Activated T-helper 1 cell treated with Interleukin-2 at 50 U/mL for 16 hours (primary cell): ENCODE data around the gene NEAT1.

Experiments used
- DNase-seq: peaks from one replicate; pipeline ENCODE4 v3.0.0-alpha.2; 2020; ENCODE audit warnings: low read depth

Gene NEAT1

DNA sequence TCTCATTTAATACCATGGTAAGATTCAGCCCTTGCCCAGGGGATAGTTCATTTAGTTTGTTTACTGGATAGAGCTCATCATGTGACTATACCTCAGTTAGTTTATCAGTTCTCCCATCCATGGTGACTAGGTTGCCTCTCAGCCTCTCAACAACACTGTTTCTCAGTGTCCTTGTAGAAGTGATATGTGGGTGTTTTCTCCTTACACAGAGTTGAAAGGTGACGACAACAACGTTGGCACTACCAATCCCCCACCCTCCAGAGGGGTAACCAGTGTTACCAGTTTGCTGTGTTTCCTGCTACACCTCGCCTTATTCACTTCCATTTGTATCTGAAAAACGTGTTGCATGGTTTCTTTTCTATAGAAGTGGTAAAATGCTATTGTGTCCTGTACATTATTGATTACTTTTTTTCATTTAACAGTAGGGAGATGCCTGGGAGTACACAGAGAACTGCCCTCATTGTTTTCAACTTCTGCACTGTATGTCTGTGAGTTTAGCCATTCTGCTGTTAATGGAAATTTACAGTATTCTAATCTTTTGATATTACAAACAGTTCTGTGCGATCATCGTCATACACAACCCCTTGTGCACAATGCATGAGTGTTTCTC lies 11.6 kb downstream of the NEAT1 start:
- DNase-seq = no peak

GRCh38 chr11:65434667-65435410 lies 12.2 kb downstream of the NEAT1 start:
- no peak for DNase-seq

DNA sequence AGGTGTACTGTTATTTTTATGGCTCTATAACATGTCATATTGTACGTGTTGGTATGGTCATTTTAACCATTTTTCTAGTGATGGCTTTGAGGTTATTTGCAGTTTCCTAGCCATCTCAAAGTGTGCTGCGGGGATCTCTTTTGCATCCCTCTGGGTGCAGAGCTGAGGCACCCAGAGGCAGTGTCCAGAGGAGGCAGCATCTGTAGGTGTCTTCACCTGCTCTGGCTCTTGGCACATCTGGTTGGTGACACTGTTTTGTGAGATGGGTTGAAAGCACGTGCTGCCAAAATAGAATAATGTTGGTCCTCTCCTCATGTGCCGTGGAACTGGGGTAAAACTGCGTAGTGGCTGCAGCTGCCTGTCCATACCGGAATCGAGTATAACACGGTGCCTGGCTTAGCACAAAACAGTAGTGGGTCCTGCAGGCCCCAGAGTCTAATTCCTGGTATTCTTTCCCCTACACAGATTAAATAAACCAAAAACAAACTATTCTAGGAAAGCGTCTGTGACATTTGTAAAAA lies 12.9 kb downstream of the NEAT1 start:
- DNase-seq = no peak

DNA sequence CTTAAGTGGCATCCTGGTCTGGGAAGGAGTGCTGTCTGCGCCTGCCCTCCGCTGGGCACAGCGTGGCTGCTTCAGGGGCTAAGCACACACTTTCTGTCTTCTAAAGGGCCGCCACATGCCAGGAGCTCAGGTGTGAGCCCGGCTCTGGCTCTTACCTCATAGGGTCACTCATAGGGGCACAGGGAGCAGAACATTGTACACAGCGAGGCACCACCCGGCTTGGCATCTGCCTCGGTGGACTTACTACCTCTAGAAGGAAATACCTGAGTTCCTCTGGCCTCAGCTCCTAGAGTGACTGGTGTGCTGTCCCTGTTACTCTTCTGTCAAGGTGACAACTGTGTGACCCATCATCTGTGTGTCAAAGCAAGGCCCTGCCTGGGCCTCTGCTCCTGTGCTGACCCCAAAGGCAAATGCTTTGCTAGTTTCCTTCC lies 13.4 kb downstream of the NEAT1 start:
- no peak for DNase-seq

- no peak for DNase-seq
Measured at GRCh38 chr11:65436412-65437032, 13.9 kb downstream of the NEAT1 start.

GRCh38 chr11:65437436-65438227 lies 15.0 kb downstream of the NEAT1 start:
- DNase-seq = no peak

DNA sequence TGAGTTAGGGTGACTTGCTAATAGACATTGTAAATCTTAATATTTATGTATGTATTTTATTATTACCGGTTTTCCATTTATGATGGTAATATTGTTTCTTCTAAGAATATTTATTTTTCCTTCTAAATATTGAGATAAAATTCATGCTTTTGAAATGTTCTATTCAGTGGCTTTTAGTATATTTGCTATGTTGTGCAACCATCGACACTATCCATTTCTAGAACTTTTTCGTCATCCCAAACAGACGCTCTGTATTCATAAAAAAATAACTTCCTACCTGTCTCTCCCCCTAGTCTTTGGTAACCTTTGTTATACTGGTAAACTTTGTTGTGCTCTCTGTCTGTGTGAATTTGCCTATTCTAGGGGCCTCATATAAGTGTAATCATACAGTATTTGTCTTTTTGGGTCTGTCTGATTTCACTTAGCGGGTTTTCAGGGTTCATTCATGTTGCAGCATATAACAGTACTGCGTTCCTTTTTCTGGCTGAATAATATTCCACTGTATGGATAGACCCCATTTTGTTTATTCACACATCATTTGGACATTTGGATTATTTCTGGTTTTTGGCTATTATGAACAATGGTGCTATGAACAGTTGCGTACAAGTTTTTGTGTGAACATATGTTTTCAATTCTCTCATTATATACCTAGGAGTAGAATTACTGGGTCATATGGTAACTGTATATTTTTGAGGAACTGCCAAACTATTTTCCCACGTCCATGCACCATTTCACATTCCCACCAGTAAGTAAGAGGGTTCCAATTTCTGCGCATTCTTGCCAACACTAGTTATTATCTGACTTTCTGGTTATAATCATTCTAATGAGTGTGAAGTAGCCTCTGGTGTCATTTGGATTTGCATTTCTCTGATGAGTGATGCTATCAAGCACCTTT lies 15.9 kb downstream of the NEAT1 start:
- no peak for DNase-seq

DNA sequence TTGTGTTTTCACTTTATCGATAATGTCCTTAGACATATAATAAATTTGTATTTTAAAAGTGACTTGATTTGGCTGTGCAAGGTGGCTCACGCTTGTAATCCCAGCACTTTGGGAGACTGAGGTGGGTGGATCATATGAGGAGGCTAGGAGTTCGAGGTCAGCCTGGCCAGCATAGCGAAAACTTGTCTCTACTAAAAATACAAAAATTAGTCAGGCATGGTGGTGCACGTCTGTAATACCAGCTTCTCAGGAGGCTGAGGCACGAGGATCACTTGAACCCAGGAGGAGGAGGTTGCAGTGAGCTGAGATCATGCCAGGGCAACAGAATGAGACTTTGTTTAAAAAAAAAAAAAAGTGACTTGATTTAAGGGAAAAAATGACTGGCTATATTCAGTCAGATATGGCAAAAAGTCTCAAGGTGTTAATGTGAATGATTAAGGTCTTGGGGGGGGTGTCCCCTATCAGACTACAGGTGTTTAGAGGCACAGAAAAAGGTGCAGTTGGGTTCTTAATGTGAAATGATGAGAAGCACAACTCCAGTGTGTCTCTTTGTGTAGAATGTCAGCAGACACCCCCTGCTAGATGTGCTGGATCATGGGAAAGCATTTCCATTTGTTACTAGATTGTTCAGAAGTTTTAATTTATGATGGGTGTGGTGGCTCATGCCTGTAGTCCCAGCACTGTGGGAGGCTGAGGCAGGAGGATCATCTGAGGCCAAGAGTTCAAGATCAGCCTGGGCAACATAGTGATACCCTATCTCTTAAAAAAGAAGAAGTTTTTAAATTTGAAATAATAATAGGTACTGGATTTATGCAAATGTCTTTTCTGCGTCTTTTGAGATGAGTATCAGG lies 17.0 kb downstream of the NEAT1 start:
- no peak for DNase-seq

- DNase-seq = no peak
Measured at GRCh38 chr11:65440831-65441499, 18.4 kb downstream of the NEAT1 start.

DNA sequence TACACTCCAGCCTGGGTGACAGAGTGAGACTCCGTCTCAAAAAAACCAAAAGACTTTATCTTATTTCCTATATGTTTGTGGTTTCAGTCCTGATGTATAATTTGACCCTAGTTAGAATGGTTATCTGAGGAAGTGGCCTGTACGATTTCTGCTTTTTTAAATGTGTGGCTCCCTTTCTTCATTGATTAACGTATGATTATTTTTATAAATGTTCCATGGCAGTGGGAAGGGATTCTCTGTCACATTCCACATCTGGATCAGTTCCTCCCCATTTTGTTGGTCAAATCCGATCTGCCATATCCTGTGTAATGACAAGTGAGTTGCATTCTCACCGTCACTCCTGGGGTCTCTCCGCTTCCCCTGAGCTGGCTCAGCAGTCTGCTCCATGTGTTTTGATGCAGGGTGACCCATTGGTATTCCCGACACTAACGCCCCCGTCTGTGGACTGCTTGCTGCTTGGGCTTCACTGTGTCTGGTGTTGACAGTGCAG lies 20.3 kb downstream of the NEAT1 start:
- DNase-seq = no peak

DNA sequence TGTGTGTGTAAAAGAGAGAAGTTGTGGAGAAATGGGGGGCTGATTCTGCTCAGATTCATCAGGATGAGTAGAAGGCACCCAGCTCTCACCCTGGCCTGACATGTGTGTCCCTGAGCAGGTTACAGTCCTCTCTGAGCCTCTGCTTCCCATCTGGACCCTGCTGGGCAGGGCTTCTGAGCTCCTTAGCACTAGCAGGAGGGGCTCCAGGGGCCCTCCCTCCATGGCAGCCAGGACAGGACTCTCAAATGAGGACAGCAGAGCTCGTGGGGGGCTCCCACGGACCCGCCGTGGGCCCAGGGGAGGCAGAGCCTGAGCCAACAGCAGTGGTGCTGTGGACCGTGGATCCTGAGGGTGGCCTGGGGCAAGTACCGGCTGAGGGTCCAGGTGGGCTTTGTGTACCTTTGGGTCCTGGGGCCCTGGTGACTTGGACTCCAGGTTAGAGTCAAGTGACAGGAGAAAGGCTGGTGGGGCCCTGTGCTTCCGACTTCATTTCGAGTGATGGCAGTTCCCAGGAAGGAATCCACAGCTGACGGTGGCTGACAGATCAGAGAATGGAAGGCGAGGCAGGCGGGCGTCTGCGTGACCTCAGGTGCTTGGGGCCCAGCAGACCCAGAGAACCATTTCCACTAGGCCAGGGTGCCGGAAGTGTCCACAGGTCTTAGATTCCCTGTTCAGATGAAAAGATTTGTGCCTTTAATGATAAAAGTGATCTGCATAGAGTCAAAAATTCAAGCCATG lies 21.9 kb downstream of the NEAT1 start:
- no peak for DNase-seq

GRCh38 chr11:65445101-65445603 lies 22.6 kb downstream of the NEAT1 start:
- no peak for DNase-seq

DNA sequence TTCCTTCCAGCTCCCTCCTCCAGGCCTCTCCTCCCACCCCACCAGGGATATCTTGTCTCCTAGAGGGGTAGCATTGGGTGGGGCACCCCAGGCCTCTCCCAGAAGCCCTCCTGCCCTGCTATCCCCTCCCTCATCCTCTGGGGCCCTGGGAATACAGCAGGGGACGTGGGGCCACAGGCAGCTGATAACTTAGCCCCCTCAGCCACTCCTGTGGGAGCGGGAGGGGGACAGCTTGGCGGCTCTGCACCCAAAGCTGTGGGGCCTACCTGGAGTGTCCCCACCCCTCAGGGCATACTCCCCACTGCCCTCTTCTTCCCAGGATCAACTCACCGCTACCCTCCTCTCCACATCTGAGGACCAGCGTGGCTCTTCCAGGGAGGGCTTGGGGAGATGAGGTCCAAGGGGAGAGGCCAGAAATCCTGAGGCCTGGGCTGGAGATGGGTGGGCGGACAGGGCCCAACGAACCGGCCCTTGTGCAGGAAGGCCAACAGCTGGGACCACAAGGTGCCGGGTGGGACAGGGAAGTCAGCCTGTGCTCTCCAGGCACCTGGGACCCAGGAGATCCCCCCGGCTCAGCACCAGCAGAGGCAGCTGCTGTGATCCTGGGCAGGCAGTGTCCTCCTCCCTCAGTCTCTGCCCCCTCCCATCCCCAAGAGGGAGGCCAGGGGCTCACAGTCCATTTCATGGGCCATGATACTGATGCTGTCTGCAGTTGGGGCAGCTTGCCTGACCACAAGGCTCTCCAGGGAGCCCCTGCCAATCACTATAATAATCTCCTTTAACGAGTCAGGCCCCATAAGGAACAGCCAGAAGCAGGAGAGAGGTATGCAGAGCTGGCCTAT lies 23.2 kb downstream of the NEAT1 start:
- no peak for DNase-seq

- DNase-seq = no peak
Measured at GRCh38 chr11:65446446-65447277, 24.1 kb downstream of the NEAT1 start.

DNA sequence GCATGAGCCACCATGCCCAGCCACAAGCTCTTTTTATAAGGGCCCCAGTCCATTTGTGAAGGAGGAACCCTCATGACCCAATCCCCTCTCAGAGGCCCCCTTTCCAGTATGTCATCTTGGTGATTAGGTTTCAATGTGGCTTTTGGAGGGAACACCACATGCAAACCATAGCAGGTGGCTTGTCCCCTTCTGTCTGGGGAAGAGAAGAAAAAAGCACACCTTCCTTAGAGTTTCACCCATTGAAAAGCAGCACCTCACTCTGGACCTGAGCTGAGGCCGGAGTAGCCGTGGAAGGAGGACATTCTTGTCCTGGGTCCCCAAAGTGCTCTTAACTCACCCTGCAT lies 25.4 kb downstream of the NEAT1 start:
- DNase-seq = no peak

GRCh38 chr11:65448418-65449105 lies 26.0 kb downstream of the NEAT1 start:
- DNase-seq = no peak
